Measurements from ENCODE around the gene DYRK4.

GRCh38 chr12:4566474-4566873 lies 4.5 kb downstream of the DYRK4 start:
- TF ChIP-seq ATF1 (CRISPR knock-in tag; IDR thresholded peaks at IDR 0.05) (no peak), IRF2 (CRISPR knock-in tag; IDR thresholded peaks at IDR 0.05; ENCODE audit: borderline replicate concordance, low read depth) (no peak), SMAD3 (CRISPR knock-in tag; IDR thresholded peaks at IDR 0.05; ENCODE audit: borderline replicate concordance) (no peak), NR2C2 (CRISPR knock-in tag; IDR thresholded peaks at IDR 0.05) (no peak), JAZF1 (CRISPR knock-in tag; IDR thresholded peaks at IDR 0.05) (no peak), CTCF (IDR thresholded peaks at IDR 0.05) (no peak), KAT7 (CRISPR knock-in tag; IDR thresholded peaks at IDR 0.05; ENCODE audit: borderline replicate concordance) (no peak), FOXP1 (CRISPR knock-in tag; IDR thresholded peaks at IDR 0.05; ENCODE audit: borderline replicate concordance) (no peak), SMAD4 (CRISPR knock-in tag; IDR thresholded peaks at IDR 0.05) (no peak), JUN (CRISPR knock-in tag; IDR thresholded peaks at IDR 0.05) (no peak), ZBTB21 (CRISPR knock-in tag; IDR thresholded peaks at IDR 0.05; ENCODE audit: borderline replicate concordance) (no peak), ZNF219 (CRISPR knock-in tag; IDR thresholded peaks at IDR 0.05; ENCODE audit: borderline replicate concordance) (no peak)
